ENCODE measurements around the gene GCNT2.
"Not testable (repeated sequence)": the region's sequence is repeated elsewhere in the genome, so short reads cannot be mapped to it uniquely, and the experiment has no call there.

Gene GCNT2

GRCh38 chr6:10521104-10521808, at the start of gene GCNT2:
Gene GCNT2, plus strand, starts transcription at chr6:10521351. Its CDS starts 7,561 bp downstream, at chr6:10528912.
- DNase-seq (ENCODE audit: low read depth in 1 of 2, low spot score in 1 of 2) = no peak

GRCh38 chr6:10472634-10473033, 48.5 kb upstream of the GCNT2 start:
- DNase-seq (ENCODE audit: low read depth in 1 of 2, low spot score in 1 of 2) = no peak

- DNase-seq (ENCODE audit: low read depth in 1 of 2, low spot score in 1 of 2) = no peak
Observed at GRCh38 chr6:10478187-10479040, 42.7 kb upstream of the GCNT2 start.

GRCh38 chr6:10479939-10480700, 41.0 kb upstream of the GCNT2 start:
- no peak for DNase-seq (ENCODE audit: low read depth in 1 of 2, low spot score in 1 of 2)

- no peak for DNase-seq (ENCODE audit: low read depth in 1 of 2, low spot score in 1 of 2)
Observed at GRCh38 chr6:10481101-10481500, 40.0 kb upstream of the GCNT2 start.

GRCh38 chr6:10482636-10483257, 38.4 kb upstream of the GCNT2 start:
- DNase-seq (ENCODE audit: low read depth in 1 of 2, low spot score in 1 of 2) = no peak

GRCh38 chr6:10484912-10485311, 36.2 kb upstream of the GCNT2 start:
- DNase-seq (ENCODE audit: low read depth in 1 of 2, low spot score in 1 of 2) = no peak

- DNase-seq (ENCODE audit: low read depth in 1 of 2, low spot score in 1 of 2) = no peak
Observed at GRCh38 chr6:10485406-10485805, 35.7 kb upstream of the GCNT2 start.

- DNase-seq (ENCODE audit: low read depth in 1 of 2, low spot score in 1 of 2) = no peak
Observed at GRCh38 chr6:10486215-10486614, 34.9 kb upstream of the GCNT2 start.

- DNase-seq (ENCODE audit: low read depth in 1 of 2, low spot score in 1 of 2) = not testable (repeated sequence)
Observed at GRCh38 chr6:10486944-10487588, 34.1 kb upstream of the GCNT2 start.

GRCh38 chr6:10487668-10488327, 33.4 kb upstream of the GCNT2 start:
- DNase-seq (ENCODE audit: low read depth in 1 of 2, low spot score in 1 of 2) = no peak

GRCh38 chr6:10491463-10491862, 29.7 kb upstream of the GCNT2 start:
- DNase-seq (ENCODE audit: low read depth in 1 of 2, low spot score in 1 of 2) = no peak

GRCh38 chr6:10491905-10492304, 29.2 kb upstream of the GCNT2 start:
- DNase-seq (ENCODE audit: low read depth in 1 of 2, low spot score in 1 of 2) = not testable (repeated sequence)

- no peak for DNase-seq (ENCODE audit: low read depth in 1 of 2, low spot score in 1 of 2)
Observed at GRCh38 chr6:10495029-10495428, 26.1 kb upstream of the GCNT2 start.

GRCh38 chr6:10505529-10505928, 15.6 kb upstream of the GCNT2 start:
- no peak for DNase-seq (ENCODE audit: low read depth in 1 of 2, low spot score in 1 of 2)

- no peak for DNase-seq (ENCODE audit: low read depth in 1 of 2, low spot score in 1 of 2)
Observed at GRCh38 chr6:10507298-10507697, 13.9 kb upstream of the GCNT2 start.

GRCh38 chr6:10507715-10508114, 13.4 kb upstream of the GCNT2 start:
- DNase-seq (ENCODE audit: low read depth in 1 of 2, low spot score in 1 of 2) = no peak

GRCh38 chr6:10510592-10511367, 10.4 kb upstream of the GCNT2 start:
- DNase-seq (ENCODE audit: low read depth in 1 of 2, low spot score in 1 of 2) = peak in 1 of 2 donors; percentile 5

GRCh38 chr6:10511477-10511876, 9.7 kb upstream of the GCNT2 start:
- DNase-seq (ENCODE audit: low read depth in 1 of 2, low spot score in 1 of 2) = no peak
